Measurements from ENCODE around the gene COL25A1. TPM values are rescaled to one million over a fixed set of nuclear protein-coding genes. Genes with fewer than 3 reads are reported as not detected.

COL25A1 gene
- polyA plus RNA-seq, 1 experiment = not detected

GRCh38 chr4:108775921-108776320, 526.5 kb downstream of the COL25A1 start:
- no peak for TF ChIP-seq CTCF (IDR thresholded peaks at IDR 0.05; ENCODE audit: insufficient read depth, low read depth, low read length)
- POLR2A ChIA-PET = no interaction called here
- H3K27me3 ChIP-seq (ENCODE audit: control insufficient read depth, insufficient read depth, low read length) = no peaks in the 10 kb centered on the region
- no peak for DNase-seq (ENCODE audit: low read depth)
- CTCF ChIA-PET = no interaction called here
- no peak overlapping the region for H3K4me3 ChIP-seq (ENCODE audit: low read depth, low read length)
- no peaks in the 10 kb centered on the region for H3K36me3 ChIP-seq (ENCODE audit: control insufficient read depth, insufficient read depth, low read length)

GRCh38 chr4:108774809-108775530, 527.5 kb downstream of the COL25A1 start:
- no peak for DNase-seq (ENCODE audit: low read depth)
- Histone ChIP-seq H3K36me3 (ENCODE audit: control insufficient read depth, insufficient read depth, low read length) (no peaks in the 10 kb centered on the region), H3K27me3 (ENCODE audit: control insufficient read depth, insufficient read depth, low read length) (no peaks in the 10 kb centered on the region), H3K4me3 (ENCODE audit: low read depth, low read length) (no peak overlapping the region)
- TF ChIP-seq CTCF (IDR thresholded peaks at IDR 0.05; ENCODE audit: insufficient read depth, low read depth, low read length) = no peak
- ChIA-PET CTCF (no interaction called here), POLR2A (no interaction called here)

- CTCF ChIA-PET = no interaction called here
- Histone ChIP-seq H3K4me3 (ENCODE audit: low read depth, low read length) (no peak overlapping the region), H3K27me3 (ENCODE audit: control insufficient read depth, insufficient read depth, low read length) (no peaks in the 10 kb centered on the region), H3K36me3 (ENCODE audit: control insufficient read depth, insufficient read depth, low read length) (no peaks in the 10 kb centered on the region)
- no peak for TF ChIP-seq CTCF (IDR thresholded peaks at IDR 0.05; ENCODE audit: insufficient read depth, low read depth, low read length)
- DNase-seq (ENCODE audit: low read depth) = no peak
- POLR2A ChIA-PET = no interaction called here
These were observed 530.1 kb downstream of the COL25A1 start for GRCh38 chr4:108772402-108772801.

- Histone ChIP-seq H3K27me3 (ENCODE audit: control insufficient read depth, insufficient read depth, low read length) (peaks cover 14% of the 10 kb centered on the region), H3K4me3 (ENCODE audit: low read depth, low read length) (no peak overlapping the region), H3K36me3 (ENCODE audit: control insufficient read depth, insufficient read depth, low read length) (no peaks in the 10 kb centered on the region)
- DNase-seq (ENCODE audit: low read depth) = no peak
- TF ChIP-seq CTCF (IDR thresholded peaks at IDR 0.05; ENCODE audit: insufficient read depth, low read depth, low read length) = no peak
- ChIA-PET POLR2A (no interaction called here), CTCF (interaction anchor here (1.3 kb wide), 1 partner anchor 738 kb away, joined by 3 read pairs; no protein-coding TSS in a partner anchor)
These were observed 536.4 kb downstream of the COL25A1 start for GRCh38 chr4:108766058-108766457.

GRCh38 chr4:108763986-108764385, 538.5 kb downstream of the COL25A1 start:
- H3K4me3 ChIP-seq (ENCODE audit: low read depth, low read length) = no peak overlapping the region
- ChIA-PET POLR2A (no interaction called here), CTCF (no interaction called here)
- H3K36me3 ChIP-seq (ENCODE audit: control insufficient read depth, insufficient read depth, low read length) = no peaks in the 10 kb centered on the region
- no peak for DNase-seq (ENCODE audit: low read depth)
- no peak for TF ChIP-seq CTCF (IDR thresholded peaks at IDR 0.05; ENCODE audit: insufficient read depth, low read depth, low read length)
- H3K27me3 ChIP-seq (ENCODE audit: control insufficient read depth, insufficient read depth, low read length) = peaks cover 14% of the 10 kb centered on the region

Measured in BJ (cell line).